HS-27A (cell line): ENCODE data around the gene LYG1.
"Not testable (repeated sequence)": the region's sequence is repeated elsewhere in the genome, so short reads cannot be mapped to it uniquely, and the experiment has no call there.

ENCODE experiments used
- DNase-seq: peaks from one replicate; pipeline ENCODE4 v3.0.0-alpha.2; 2012; ENCODE audit warnings: low read depth, missing footprints

LYG1 gene

DNA sequence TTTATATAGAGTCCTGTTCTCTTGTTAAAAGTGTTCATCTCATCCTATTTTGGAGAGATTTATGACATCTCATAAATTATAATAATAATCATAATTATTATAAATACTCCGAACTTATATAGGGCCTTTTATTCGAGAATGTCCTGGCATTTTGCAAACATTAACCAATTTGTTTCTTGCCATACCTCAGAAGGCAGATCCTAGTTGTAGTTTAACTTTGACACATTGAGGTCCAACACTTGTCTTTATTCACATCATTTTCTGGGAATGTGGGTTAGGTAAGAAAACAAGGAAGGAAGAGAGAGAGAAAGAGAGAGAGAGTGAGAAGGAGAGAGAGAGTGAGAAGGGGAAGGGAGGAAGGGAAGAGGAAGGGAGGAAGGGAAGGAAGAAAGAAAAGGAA is at the start of gene LYG1:
Gene LYG1 (minus strand): TSS at position 101 of the 400 bp plus-strand sequence. CDS start 5,527 bp downstream, outside the sequence.
- DNase-seq, result not testable (repeated sequence)

DNA sequence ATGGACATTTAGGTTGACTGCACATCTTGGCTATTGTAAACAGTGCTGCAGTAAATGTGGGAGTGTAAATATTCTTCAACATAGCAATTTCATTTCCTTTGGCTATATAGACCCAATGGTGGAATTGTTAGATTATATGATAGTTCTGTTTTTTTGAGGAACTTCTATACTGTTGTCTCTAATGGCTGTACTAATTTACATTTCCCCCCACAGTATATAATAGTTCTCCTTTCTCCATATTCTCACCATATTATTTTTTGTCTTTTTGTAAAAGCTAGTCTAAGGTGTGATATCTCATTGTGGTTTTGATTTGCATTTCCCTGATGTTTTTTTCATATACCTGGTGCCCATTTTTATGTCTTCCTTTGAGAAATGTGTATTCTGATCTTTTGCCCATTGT is 49.2 kb upstream of the LYG1 start:
- no peak for DNase-seq

DNA sequence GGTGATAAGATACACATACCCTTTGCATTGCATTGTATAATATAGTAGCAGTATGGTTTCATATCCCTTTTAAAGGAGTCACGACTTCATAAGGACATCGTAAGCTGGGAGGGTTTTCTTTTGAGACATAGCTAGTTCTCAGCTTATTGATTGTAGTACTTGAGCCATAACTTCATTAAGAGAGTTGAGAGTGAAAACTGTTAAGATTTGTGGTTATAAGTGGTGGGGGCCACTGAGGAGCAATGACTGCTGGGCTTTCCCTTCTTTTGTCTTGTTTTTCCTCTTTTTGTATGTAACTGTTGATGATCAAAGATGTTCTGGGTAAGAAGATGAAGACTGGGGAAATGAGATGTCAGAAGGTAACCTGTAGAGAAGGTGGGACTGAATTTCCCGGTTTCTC is 47.2 kb upstream of the LYG1 start:
- no peak for DNase-seq

DNA sequence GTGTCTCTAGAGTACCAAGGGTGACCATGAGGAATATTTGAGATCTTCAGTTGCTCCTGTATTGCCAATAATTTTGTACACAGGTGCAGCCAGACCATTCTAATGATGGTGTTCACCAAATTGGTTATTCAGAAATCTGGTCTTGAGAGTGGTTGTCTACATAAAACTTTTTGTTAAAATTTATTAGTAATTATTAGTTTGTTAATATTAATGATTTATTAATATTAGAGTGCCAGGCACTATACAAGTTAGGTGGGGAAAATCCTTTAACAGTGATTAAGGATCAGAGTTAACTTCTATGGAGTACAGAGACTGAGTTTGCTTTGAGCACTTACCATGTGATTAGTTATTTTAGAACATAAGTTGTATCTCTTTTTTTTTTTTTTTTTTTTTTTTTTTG is 45.2 kb upstream of the LYG1 start:
- DNase-seq, result no peak

DNA sequence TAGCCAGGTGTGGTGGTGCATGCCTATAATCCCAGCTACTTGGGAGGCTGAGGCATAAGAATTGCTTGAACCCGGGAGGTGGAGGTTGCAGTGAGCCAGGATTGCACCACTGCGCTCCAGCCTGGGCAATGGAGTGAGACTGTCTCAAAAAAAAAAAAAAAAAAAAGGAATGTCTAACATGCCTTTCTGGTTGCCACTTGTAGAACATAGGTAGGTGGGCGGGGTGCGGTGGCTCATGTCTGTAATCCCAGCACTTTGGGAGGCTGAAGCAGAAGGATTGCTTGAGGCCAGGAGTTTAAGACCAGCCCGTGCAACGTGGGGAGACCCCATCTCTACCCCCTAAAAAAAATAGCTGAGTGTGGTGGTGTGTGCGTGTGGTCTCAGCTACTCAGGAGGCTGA is 44.4 kb upstream of the LYG1 start:
- DNase-seq, result not testable (repeated sequence)

DNA sequence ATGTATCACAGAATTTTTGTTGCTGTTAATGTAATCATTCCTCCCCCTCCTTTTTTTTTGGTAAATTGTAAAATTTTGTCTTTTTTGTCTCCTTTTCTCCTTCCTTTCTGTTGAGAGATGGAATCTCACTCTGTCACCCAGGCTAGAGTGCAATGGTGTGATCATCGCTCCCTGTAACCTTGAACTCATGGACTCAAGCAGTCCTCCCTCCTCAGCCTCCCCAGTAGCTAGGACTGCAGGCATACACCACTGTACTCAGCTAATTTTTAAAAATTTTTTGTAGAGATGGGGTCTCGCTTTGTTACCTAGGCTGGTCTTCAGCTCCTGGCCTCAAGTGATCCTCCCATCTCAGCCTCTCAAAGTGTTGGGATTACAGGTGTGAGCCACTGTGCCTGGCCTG is 41.5 kb upstream of the LYG1 start:
- DNase-seq, result no peak

DNA sequence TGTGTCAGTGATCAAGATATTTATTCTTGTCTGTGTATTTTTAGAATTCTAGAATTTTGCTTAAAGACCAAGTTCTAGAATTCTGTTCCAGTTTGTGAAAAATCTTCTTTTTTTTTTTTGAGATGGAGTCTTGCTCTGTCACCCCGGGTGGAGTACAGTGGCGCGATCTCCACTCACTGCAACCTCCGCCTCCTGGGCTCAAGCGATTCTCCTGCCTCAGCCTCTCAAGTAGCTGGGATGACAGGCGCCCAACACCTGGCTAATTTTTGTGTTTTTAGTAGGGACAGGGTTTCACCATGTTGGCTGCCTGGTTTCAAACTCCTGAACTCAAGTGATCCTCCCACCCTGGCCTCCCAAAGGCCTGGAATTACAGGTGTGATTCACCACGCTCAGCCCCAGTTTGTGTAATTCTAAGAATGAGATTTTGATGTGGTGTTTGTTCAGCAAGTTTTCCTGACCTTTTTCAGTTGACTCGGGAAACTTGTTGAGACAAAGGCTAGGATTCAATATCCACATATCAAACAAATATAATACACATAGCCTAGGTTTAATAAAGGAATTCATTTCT is 39.8 kb upstream of the LYG1 start:
- no peak for DNase-seq

DNA sequence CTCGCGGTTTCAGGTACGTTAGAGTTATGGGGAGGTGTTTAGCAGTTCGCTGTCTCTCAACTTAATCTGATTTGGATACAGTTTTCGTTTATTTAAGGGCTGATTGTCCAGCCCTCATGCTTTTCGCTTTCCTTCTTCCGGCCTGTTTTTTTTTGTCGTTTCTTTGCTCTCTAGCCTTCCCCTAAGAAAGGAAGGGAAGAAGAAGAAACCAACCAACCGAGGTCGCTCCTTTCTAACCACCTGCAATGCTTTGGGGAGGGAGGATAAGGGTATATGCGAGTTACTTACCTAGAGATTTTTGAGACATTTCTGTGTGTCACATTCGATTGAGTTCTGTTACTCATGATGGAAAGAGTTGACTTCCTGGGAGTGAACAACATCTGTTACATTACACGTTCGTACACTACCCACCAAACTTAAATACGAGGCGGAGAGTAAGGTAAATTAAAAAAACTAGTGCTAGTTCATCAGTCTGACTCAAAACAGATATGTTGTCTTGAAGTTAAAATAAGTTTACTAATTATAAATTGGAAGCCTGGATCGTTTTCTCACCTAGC is 37.1 kb upstream of the LYG1 start:
- DNase-seq, result peak; percentile 5

DNA sequence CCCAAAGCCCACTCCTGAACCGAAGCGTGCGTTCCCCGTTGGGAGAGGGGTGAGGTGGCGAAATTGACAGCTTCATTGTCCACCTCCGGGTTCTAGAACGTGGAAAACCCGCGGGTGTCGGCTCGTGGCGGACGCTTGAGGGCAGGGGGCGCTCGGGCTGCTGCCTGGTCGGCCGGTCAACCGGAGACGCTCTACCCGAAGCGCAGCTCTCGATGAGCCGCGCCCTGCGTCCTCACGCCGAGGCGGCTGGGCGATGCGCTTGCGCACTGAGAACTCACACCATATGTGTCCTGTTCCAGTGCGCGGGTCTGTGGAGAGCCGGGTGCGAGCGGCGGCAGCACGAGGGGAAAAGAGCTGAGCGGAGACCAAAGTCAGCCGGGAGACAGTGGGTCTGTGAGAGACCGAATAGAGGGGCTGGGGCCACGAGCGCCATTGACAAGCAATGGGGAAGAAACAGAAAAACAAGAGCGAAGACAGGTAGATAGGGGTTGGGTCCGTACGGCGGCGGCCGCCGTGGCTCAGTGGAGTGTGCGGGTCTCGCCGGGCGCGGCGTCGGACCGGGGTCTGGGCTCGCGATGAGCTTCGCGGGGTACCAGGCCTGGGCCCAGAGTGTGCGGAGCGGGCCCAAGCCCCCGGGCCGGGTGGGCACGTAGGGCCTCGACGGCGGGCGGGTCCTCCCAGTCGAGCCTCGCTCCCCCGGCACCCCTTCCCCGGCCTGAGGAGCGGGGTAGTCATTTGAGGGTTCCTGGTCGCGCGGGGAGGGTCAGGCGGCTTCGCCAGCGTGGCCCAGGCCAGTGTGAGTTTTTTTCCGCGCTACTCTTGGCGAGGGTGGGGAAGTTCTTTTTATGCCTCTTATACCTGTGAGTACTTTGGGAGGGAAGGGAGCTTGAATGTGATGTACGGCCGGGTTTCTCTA is 36.4 kb upstream of the LYG1 start, which contains the start of gene EIF5B:
Gene EIF5B (plus strand): TSS at position 277 of the 916 bp plus-strand sequence. CDS start 166 bp downstream, at position 443.
- peak; percentile 96 for DNase-seq

DNA sequence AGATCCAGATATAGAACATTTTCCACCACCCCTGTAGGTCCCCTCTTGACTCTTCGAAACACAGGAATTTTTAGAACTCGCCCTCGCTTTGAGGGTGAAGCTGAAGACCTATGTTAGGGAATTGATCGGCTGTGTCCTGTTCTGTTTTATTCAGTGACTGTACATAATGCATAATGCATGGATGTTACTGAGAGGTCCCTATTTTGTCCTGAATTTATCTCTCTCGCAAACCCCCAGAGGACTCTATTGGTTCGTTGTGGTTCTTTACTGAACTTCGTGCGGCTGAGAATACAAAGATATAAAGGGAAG is 35.8 kb upstream of the LYG1 start:
- no peak for DNase-seq

DNA sequence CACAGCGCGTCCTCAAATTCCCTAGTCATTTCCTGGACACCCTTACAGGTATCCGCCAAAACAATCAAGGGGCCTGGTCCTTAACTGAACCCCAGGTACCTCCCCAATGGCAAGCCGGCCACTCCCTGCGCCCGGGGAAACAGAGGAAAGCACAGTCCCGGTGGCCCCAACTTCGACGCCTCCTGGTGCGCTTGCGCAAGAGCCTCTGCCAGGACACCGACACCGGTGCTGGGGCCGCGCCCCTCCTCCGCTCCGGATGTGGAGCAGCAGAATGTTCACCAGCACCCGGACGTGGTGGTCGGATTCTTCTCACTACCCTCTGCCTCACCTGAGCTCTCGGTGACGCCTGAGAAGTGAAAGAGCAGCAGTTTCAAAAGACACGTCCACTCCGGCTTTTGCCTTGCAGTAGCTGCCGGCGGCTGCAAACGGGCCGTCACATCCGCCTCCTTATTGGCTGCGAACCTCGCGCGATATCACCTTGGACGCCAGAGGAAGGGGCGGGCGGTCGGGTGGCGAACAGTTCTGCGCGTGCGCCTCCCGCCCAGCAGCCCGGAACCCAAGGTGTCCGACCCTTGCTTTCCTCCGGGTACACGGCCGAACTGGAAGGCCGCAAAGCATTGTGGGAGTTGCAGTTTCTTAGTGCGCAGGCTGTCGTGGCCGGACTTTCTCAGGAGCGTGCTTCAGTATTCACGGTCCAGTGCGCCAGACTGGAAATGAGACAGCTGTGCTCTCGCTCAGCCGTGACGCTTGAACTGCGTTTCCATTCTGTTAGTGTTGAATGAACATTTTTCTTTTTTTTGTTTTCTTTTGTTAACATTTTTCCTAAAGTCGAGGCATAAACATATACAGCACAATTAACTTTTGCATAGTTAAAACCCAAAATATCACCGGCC is 35.2 kb upstream of the LYG1 start, which contains the start of gene TXNDC9:
Gene TXNDC9 (minus strand): TSS at position 423 of the 893 bp plus-strand sequence. CDS start 3,123 bp downstream, outside the sequence.
- peak; percentile 100 for DNase-seq

DNA sequence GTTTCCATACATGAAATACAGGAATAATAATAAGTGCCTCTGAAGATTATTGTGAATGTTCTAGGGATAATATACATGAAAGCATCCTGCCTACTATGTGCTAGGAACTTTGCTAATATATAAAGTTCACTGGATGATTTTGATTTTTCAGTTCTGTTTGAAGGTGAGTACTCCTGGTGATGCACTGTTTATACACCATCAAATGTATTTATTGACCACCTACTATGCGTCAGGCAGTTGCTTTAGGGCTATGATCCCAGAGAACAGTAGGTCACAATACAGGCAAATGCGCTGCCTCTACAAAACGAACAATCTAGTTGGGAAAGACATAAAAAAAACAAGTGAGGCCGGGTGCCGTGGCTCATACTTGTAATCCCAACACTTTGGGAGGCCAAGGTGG is 24.4 kb upstream of the LYG1 start:
- no peak for DNase-seq

DNA sequence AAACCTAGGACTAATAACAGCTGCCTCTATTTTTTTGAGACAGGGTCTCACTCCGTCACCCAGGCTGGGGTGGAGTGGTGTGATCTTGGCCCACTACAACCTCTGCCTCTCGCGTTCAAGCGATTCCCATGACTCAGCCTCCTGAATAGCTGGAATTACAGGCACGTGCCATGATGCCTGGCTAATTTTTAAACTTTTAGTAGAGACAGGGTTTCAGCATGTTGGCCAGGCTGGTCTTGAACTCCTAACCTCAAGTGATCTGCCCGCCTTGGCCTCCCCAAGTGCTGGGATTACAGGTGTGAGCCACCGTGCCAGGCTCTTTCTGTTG is 16.8 kb upstream of the LYG1 start:
- DNase-seq, result not testable (repeated sequence)

DNA sequence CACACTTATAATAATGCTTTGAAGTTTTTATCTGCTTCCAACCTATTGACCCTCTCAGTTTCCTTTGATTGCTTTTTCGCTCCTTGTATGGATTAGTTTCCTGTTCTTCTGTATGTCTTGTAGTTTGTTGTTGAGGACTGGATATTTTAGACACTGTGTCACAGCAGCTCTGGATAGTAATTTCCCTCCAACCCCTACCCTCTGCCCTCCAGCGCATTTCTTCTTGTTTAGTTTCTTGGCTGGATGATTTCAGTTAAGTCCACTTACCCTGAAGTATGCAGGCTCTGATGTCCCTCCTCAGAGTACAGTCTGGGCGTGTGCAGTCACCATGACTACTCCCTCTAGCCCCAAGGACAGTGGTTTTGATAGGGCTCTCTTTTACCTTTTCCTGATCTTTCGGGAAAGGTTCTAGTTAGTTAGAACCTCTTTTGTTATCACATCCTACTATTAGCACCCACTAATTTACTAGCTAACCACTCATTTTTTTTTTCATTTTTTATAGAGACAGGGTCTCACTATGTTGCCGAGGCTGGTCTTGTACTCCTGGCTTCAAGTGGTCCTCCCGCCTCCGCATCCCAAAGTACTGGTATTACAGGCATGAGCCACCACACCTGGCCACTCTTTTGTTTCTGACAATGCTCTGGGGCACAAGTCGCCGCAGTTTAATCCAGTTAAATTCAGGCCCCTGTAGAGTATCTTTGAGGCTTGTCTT is 16.3 kb upstream of the LYG1 start:
- no peak for DNase-seq

DNA sequence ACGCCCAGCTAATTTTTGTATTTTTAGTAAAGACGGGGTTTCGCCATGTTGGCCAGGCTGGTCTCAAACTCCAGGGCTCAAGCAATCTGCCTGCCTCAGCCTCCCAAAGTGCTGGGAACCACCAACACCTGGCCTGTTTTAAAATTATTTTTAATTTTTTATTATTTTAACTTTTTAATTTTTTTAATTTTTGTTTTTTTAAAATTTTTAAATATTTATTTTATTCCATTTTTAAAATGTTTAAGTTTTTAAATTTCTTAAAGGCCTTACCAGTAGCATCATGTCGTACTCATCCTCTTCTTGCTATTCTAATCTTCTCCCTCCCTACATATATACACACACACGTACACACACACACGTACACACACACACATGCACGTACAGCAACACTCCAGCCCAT is 1.4 kb downstream of the LYG1 start:
- DNase-seq, result no peak

DNA sequence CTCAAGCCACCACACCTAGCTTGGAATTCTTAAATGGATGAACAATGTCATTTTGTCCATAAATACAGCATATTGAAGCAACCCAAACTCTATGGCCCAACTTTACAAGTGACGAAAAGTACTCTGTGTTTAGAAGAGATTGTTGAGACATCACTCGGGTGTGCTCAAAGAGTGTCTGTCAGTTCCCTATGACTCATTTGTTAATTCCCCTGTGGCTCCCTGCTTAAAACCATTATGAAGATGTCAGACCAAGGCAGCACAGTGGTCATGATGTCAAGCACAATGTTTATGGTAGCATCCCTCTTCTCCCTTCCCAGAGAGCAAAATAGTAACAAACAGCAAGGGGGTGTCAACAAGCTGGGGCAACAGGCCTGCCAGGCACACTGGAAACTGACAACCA is 3.0 kb downstream of the LYG1 start:
- no peak for DNase-seq

DNA sequence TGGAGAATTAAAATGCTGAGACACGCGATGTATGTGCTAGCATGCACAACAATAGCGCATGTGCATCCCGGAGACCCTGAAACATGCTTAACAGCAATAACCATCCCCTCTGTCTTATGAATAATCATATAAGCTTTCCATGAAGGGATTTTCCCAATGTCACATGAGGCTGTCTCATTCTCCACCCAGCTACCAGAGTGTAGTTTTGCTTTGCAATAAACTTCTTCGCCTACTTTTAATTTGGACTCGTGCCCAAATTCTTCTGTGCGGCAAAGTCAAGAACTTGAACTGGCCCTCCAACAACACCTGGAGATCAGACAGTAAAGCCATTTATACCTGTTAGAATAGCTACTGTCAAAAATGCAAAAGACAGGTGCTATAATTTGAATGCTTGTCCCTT is 15.5 kb downstream of the LYG1 start:
- no peak for DNase-seq

DNA sequence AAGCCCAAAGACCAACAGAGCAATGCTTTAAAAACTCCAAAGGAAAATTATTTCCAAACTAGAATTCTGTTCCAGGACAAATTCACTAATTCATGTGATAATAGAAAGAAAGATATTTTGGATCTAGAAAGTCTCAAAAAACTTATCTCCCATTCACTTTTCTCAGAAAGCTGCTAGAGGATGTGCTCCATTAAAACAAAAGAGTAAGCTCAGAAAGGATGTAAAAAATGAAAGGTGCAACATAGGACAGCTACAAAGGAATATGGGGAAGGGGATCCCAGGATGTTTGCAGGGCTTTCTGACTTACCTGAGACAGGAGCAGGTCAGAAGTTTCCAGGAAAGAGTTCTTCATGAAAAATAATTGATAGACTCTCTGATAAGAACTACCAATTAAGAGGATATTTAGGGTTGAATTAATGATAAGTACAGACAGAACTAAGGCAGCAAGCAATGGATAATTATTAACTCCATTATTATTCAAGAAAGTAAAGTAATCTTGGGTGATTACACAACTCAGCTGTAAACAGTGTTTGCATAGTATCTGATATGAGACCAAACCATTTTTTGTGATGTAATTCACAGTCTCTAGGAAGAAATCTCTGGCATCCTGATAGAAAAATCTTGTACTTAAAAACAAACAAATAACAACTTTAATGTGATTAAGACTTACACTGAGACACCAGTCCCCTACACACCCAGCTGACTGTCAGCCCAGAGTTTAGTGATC is 20.9 kb downstream of the LYG1 start:
- DNase-seq, result no peak

DNA sequence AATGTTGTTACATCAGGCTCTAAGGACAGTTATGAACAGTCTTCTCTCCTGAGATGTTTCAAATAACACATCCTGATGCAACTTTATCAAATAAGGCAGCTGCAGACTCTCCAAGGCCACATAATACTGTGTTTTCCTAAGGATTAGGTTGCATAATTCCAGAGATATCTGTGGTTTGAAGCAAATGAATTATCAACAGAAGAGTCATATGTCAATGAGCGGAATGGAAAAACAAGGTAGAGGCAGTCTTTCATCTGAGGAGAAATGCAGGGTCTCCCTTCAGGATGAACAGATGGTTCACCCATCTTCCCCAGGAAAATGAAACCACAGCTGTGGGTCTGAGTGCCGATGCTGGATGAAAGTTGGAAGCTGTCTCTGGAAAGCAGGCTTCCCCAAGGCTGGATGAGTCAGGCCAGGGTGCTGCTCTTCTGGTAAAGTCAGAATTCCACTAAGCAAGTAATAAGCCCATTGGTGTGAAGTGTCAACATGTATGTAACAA is 22.2 kb downstream of the LYG1 start:
- DNase-seq, result peak; percentile 77

DNA sequence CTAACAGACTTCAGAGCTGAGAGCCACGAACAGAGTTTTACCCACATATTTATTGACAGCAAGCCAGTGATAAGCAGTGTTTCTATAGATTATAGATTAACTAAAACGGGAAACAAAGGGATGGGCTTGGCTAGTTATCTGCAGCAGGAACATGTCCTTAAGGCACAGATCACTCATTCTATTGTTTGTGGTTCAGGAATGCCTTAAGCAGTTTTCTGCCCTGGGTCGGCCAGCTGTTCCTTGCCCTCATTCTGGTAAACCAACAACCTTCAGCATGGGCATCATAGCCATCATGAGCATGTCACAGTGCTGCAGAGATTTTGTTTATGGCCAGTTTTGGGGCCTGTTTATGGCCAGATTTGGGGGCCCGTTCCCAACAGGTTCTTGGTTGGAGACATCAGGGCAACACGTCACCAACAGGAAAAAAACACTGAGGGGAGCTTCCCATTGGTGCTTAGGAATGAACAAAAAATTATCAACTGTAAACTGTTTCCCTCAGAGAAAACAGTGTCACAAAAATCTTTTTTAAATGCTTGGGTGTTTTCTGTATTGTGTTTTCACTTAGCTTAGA is 22.7 kb downstream of the LYG1 start:
- DNase-seq, result not testable (repeated sequence)
